SK-N-SH (cell line): Measurements from ENCODE around the gene ADCY9. TPM values are rescaled to one million over a fixed set of nuclear protein-coding genes. Genes with fewer than 3 reads are reported as not detected.

Source experiments
- CTCF ChIA-PET: fragments of 300-600, 350-600 bp; formaldehyde crosslinking; extraction: SDS; loops from one replicate; lab custom pipeline; 2021; lab: Yijun Ruan, JAX
- POLR2A ChIA-PET: fragments of 350-600 bp; sonication (Branson Sonifier 250); formaldehyde crosslinking; extraction: SDS; loops from one replicate; lab custom pipeline; 2020; ENCODE audit warnings: antibody characterized with exemption, inconsistent platforms; lab: Yijun Ruan, JAX
- DNase-seq: peaks from one replicate; pipeline ENCODE4 v3.0.0; 2012
- H2AFZ ChIP-seq: fragments of 200-600 bp; sonication (generic); 2 replicates; pipeline ENCODE4 v1.8.1; 2016; ENCODE audit warnings: antibody characterized with exemption, mild to moderate bottlenecking, low read depth
- H3F3A ChIP-seq: fragments of 200-600 bp; sonication (generic); replicated peaks from 2 replicates; pipeline ENCODE3; 2016; ENCODE audit warnings: antibody characterized with exemption, mild to moderate bottlenecking; ENCODE audit not compliant: insufficient read depth
- H3K27ac ChIP-seq, 2 experiments: fragments of 200-500 bp in 1 of 2; fragments of 200-600 bp in 1 of 2; sonication (Bioruptor generic) in 1 of 2; sonication (generic), shearing (Covaris generic) in 1 of 2; 2 replicates each; pipeline versions ENCODE4 v1.5.1 to v1.6.1; 2014 to 2016; ENCODE audit warnings: low read depth in 2 of 2, inconsistent platforms in 1 of 2, low read length in 1 of 2, mild to moderate bottlenecking in 1 of 2, mixed read lengths in 1 of 2
- H3K27me3 ChIP-seq: fragments of 200-600 bp; sonication (generic), shearing (Covaris generic); 2 replicates; pipeline ENCODE4 v1.6.1; 2016; ENCODE audit warnings: mixed run types; ENCODE audit not compliant: insufficient read depth
- H3K36me3 ChIP-seq, 2 experiments: fragments of 200-500 bp in 1 of 2; fragments of 200-600 bp in 1 of 2; sonication (Bioruptor generic) in 1 of 2; sonication (generic) in 1 of 2; replicated peaks in 1 of 2; 2 replicates each; pipeline versions ENCODE3 to v1.5.1; 2014 to 2016; ENCODE audit warnings: low read length in 1 of 2, mild to moderate bottlenecking in 1 of 2; ENCODE audit not compliant: insufficient read depth in 2 of 2, control insufficient read depth in 1 of 2
- H3K4me1 ChIP-seq, 2 experiments: fragments of 200-500 bp in 1 of 2; fragments of 200-600 bp in 1 of 2; sonication (Bioruptor generic) in 1 of 2; sonication (generic), shearing (Covaris generic) in 1 of 2; 2 replicates each; pipeline versions ENCODE4 v1.5.1 to v1.6.1; 2014 to 2016; ENCODE audit warnings: low read depth in 1 of 2, low read length in 1 of 2, mixed run types in 1 of 2; ENCODE audit not compliant: insufficient read depth in 2 of 2, control insufficient read depth in 1 of 2
- H3K4me2 ChIP-seq: fragments of 200-600 bp; sonication (generic), shearing (Covaris generic); 2 replicates; pipeline ENCODE4 v1.6.1; 2017; ENCODE audit warnings: mixed run types
- H3K4me3 ChIP-seq, 2 experiments: fragments of 200-500 bp in 1 of 2; fragments of 200-600 bp in 1 of 2; sonication (Bioruptor generic) in 1 of 2; sonication (generic), shearing (Covaris generic) in 1 of 2; 2 replicates each; pipeline versions ENCODE4 v1.5.1 to v1.8.1; 2014 to 2016; ENCODE audit warnings: low read depth in 2 of 2, inconsistent platforms in 1 of 2, low read length in 1 of 2, mild to moderate bottlenecking in 1 of 2, mixed read lengths in 1 of 2, moderate library complexity in 1 of 2
- H3K79me2 ChIP-seq: fragments of 200-600 bp; sonication (generic); 2 replicates; pipeline ENCODE4 v1.8.1; 2017; ENCODE audit warnings: mild to moderate bottlenecking; ENCODE audit not compliant: insufficient read depth
- H3K9ac ChIP-seq: fragments of 200-600 bp; sonication (generic); 2 replicates; pipeline ENCODE4 v1.6.1; 2017; ENCODE audit warnings: mixed run types
- H3K9me2 ChIP-seq: fragments of 200-600 bp; sonication (generic); 2 replicates; pipeline ENCODE4 v1.6.1; 2017; ENCODE audit warnings: mixed run types
- H3K9me3 ChIP-seq: fragments of 200-600 bp; sonication (generic); 2 replicates; pipeline ENCODE4 v1.6.1; 2017; ENCODE audit warnings: mixed run types, mild to moderate bottlenecking, moderate library complexity
- H4K20me1 ChIP-seq: fragments of 200-600 bp; sonication (generic); 2 replicates; pipeline ENCODE4 v1.6.1; 2017; ENCODE audit warnings: mild to moderate bottlenecking, mixed run types; ENCODE audit not compliant: insufficient read depth
- EZH2phosphoT487 ChIP-seq: fragments of 200-600 bp; sonication (generic); IDR thresholded peaks from 2 replicates; pipeline ENCODE4 v1.6.1; 2017; ENCODE audit warnings: low read depth, mixed run types, mild to moderate bottlenecking, antibody characterized with exemption, moderate library complexity, borderline replicate concordance
- FOXJ3 ChIP-seq: sonication (generic); formaldehyde crosslinking; IDR thresholded peaks from 2 replicates; pipeline ENCODE4 v1.5.1; 2020; ENCODE audit warnings: mild to moderate bottlenecking, missing genetic modification reagents
- FOXM1 ChIP-seq: IDR thresholded peaks from 2 replicates; pipeline ENCODE4 v1.4.0; 2012; ENCODE audit warnings: low read depth, mild to moderate bottlenecking
- GABPA ChIP-seq: IDR thresholded peaks from 2 replicates; pipeline ENCODE4 v1.4.0; 2012; ENCODE audit warnings: low read depth, mild to moderate bottlenecking
- JUND ChIP-seq: IDR thresholded peaks from 2 replicates; pipeline ENCODE4 v1.4.0; 2012
- MEF2A ChIP-seq: IDR thresholded peaks from 2 replicates; pipeline ENCODE4 v1.4.0; 2012; ENCODE audit warnings: low read depth, borderline replicate concordance
- MXI1 ChIP-seq: IDR thresholded peaks from 2 replicates; pipeline ENCODE4 v1.6.1; 2012; ENCODE audit warnings: mild to moderate bottlenecking, low read depth, low read length, improper control_type of control experiment
- NRF1 ChIP-seq: IDR thresholded peaks from 2 replicates; pipeline ENCODE4 v1.6.1; 2012; ENCODE audit warnings: low read depth, mild to moderate bottlenecking, low read length
- POLR2AphosphoS5 ChIP-seq: IDR thresholded peaks from 2 replicates; pipeline ENCODE4 v1.6.1; 2012; ENCODE audit warnings: low read depth, low read length
- SIN3A ChIP-seq: IDR thresholded peaks from 2 replicates; pipeline ENCODE4 v1.6.1; 2012; ENCODE audit warnings: low read depth, mild to moderate bottlenecking, low read length, moderate library complexity, borderline replicate concordance
- TCF12 ChIP-seq: IDR thresholded peaks from 2 replicates; pipeline ENCODE4 v1.4.0; 2012
- TEAD4 ChIP-seq: IDR thresholded peaks from 2 replicates; pipeline ENCODE4 v1.4.0; 2012; ENCODE audit warnings: mild to moderate bottlenecking, borderline replicate concordance; ENCODE audit not compliant: insufficient read depth
- WGBS: methylation state at CpG from one replicate; pipeline ENCODE4 v1.1.6; 2017; ENCODE audit warnings: low lambda C conversion rate; 5-methylcytosine and 5-hydroxymethylcytosine counted together
- polyA plus RNA-seq, 3 experiments: library from polyadenylated mRNA; depleted of rRNA; stranded (reverse); fragments of >200 nt; gene quantifications; 2 replicates each; pipeline ENCODE4 v1.2.3, GENCODE V29; 2012
- TF ChIP-seq, protein P1 (sequence below): IDR thresholded peaks from 2 replicates; pipeline ENCODE4 v1.4.0; 2012; ENCODE audit warnings: low read depth, borderline replicate concordance
- TF ChIP-seq, protein P2 (sequence below): IDR thresholded peaks from 2 replicates; pipeline ENCODE4 v1.4.0; 2012; ENCODE audit warnings: low read depth
- TF ChIP-seq, protein P3 (sequence below): fragments of 150-350 bp; IDR thresholded peaks from 2 replicates; pipeline ENCODE4 v1.6.1; 2016; ENCODE audit warnings: mild to moderate bottlenecking, low read depth, low read length

ADCY9 gene
- polyA plus RNA-seq, 1 of the 3 experiments (the other 2 are of a cell fraction): 5.2 TPM

DNA sequence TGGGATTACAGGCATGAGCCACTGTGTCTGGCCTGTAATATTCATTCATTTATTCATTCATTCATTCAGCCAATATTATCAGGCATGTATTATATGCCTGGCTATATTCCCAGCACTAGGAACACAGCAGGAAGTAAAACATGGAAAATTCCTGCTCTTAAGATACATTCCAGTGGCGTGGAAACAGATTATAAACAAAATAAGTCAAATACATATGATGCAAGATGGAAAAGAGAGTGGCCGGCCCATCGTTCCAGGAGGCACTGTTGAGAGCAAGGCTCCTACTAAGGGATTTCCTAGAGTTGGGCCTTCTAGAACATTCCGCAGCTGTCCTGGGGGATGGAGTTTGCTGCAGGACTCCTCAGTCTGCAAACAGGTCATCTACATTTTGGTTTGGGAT lies 17.7 kb downstream of the ADCY9 start:
- Histone ChIP-seq H3K4me2 (no peak overlapping the region), H3K4me3 (no peak overlapping the region), H3F3A (no peaks in the 10 kb centered on the region)

DNA sequence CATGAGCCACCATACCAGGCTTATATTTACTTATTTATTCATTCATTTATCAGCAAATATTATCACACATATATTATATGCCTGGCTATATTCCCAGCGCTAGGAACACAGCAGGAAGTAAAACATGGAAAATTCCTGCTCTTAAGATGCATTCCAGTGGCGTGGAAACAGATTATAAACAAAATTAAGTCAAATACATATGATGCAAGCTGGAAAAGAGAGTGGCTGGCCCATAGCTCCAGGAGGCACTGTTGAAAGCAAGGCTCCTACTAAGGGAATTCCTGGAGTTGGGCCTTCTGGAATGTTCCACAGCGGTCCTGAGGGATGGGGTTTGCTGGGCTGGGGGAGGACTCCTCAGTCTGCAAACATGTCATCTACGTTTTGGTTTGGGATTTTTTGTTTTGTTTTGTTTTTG lies 18.4 kb downstream of the ADCY9 start:
- H3K4me1 ChIP-seq: peaks cover 4 to 9% of the 10 kb centered on the region in 2 experiments
- DNase-seq: no peak
- H3K9me2 ChIP-seq: no peaks in the 10 kb centered on the region
- H3F3A ChIP-seq: no peaks in the 10 kb centered on the region
- ChIA-PET POLR2A (no interaction called here), CTCF (interaction anchor here (1.0 kb wide), 1 partner anchor 15 kb away, joined by 3 read pairs; no protein-coding TSS in a partner anchor)
- 71% methylated on average over 4 of the region's 4 CpGs for WGBS
- TF ChIP-seq JUND (no peak), FOXM1 (no peak), MXI1 (no peak), GABPA (no peak), SIN3A (no peak), MEF2A (no peak), NRF1 (no peak), FOXJ3 (no peak), POLR2AphosphoS5 (no peak), EZH2phosphoT487 (no peak), TCF12 (no peak)
- TF ChIP-seq, protein P1, sequence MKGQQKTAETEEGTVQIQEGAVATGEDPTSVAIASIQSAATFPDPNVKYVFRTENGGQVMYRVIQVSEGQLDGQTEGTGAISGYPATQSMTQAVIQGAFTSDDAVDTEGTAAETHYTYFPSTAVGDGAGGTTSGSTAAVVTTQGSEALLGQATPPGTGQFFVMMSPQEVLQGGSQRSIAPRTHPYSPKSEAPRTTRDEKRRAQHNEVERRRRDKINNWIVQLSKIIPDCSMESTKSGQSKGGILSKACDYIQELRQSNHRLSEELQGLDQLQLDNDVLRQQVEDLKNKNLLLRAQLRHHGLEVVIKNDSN: no peak
- TF ChIP-seq, protein P2, sequence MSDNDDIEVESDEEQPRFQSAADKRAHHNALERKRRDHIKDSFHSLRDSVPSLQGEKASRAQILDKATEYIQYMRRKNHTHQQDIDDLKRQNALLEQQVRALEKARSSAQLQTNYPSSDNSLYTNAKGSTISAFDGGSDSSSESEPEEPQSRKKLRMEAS: no peak
- TF ChIP-seq, protein P3, sequence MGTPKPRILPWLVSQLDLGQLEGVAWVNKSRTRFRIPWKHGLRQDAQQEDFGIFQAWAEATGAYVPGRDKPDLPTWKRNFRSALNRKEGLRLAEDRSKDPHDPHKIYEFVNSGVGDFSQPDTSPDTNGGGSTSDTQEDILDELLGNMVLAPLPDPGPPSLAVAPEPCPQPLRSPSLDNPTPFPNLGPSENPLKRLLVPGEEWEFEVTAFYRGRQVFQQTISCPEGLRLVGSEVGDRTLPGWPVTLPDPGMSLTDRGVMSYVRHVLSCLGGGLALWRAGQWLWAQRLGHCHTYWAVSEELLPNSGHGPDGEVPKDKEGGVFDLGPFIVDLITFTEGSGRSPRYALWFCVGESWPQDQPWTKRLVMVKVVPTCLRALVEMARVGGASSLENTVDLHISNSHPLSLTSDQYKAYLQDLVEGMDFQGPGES: no peak
- H3K27ac ChIP-seq: no peak overlapping the region
- no peak overlapping the region for H3K9ac ChIP-seq
- H3K4me2 ChIP-seq: no peak overlapping the region
- no peak overlapping the region for H2AFZ ChIP-seq
- no peaks in the 10 kb centered on the region for H3K36me3 ChIP-seq
- no peaks in the 10 kb centered on the region for H4K20me1 ChIP-seq
- no peak overlapping the region for H3K4me3 ChIP-seq
- H3K79me2 ChIP-seq: no peaks in the 10 kb centered on the region
- H3K27me3 ChIP-seq: no peaks in the 10 kb centered on the region
- no peaks in the 10 kb centered on the region for H3K9me3 ChIP-seq

More for the DNA sequence above, 17.7 kb downstream of the ADCY9 start:
- Histone ChIP-seq H3K9me3 (no peaks in the 10 kb centered on the region), H3K36me3 (no peaks in the 10 kb centered on the region), H3K79me2 (no peaks in the 10 kb centered on the region), H2AFZ (no peak overlapping the region), H3K27ac (no peak overlapping the region), H3K27me3 (no peaks in the 10 kb centered on the region), H3K9ac (no peak overlapping the region), H4K20me1 (no peaks in the 10 kb centered on the region), H3K9me2 (no peaks in the 10 kb centered on the region), H3K4me1 (peaks cover 4 to 6% of the 10 kb centered on the region in 2 experiments; a peak in 3 of 4 replicates)
- ChIA-PET CTCF (no interaction called here), POLR2A (interaction anchor here (0.6 kb wide), 1 partner anchor 123 kb away, joined by 4 read pairs; no protein-coding TSS in a partner anchor)
- TF ChIP-seq TEAD4 (no peak), JUND (no peak)
- TF ChIP-seq, protein P2: no peak
- WGBS: 82% methylated on average over 4 of the region's 4 CpGs
- no peak for DNase-seq
